GM13977 (cell line): ENCODE measurements around the gene SKIC3.

ENCODE experiments used
- DNase-seq: peaks from one replicate; pipeline ENCODE4 v3.0.0; 2012; ENCODE audit warnings: low spot score
- CTCF ChIP-seq: IDR thresholded peaks from 2 replicates; pipeline ENCODE4 v1.5.1; 2012; ENCODE audit warnings: mild to moderate bottlenecking, control low read depth; ENCODE audit not compliant: insufficient read depth; ENCODE audit errors: extremely low read depth, missing control alignments
- in situ Hi-C: fragments of 300-500 bp; cut with MboI; formaldehyde crosslinking; loops from one replicate; pipeline ENCODE4 v1.12.0; 2022; ENCODE audit warnings: low sequenced_read_pairs, low pct_unique_long_range_greater_than_20kb, mixed read lengths, inconsistent platforms; ENCODE audit not compliant: unreplicated experiment

The SKIC3 gene

DNA sequence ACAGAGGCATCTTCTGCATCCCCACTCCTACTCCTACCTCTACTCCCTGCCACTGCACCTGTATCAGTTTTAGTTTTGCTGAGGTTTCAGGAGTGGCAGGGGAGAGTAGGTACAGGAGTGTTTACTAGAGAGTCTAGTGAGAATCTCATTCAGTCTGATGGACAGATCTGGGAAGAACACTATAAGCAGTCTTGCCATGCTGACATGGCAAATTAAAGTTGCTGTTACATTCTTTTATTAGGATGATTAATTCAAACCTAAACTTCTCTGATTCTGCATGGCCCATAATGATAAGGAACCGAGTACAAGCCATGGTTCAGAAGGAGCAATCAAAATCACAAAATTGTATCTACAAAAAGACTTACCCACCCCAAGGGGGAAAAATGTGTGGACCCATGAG lies 7.5 kb upstream of the SKIC3 start:
- no peak for DNase-seq
- no peak for TF ChIP-seq CTCF

DNA sequence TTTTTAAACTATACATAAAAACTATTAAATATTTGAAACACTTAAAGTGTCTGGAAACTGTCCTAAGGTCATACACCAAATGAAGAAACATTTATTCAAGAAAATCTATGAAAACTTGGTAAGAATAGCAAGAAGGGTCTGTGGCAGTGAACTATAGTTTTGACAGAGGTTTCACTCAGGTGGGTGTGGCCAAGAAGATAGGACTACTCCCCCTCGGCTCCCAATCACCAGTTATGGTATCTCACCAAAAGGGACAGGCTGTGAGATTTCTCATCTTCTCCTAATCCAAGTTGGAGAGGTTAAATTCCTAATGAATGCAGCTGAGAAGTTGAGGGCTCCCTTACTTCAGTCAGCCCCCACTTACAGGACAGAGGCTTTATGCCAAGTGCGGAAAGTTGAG lies 3.1 kb upstream of the SKIC3 start:
- in situ Hi-C loops: no loop called here
- TF ChIP-seq CTCF: no peak
- no peak for DNase-seq

More for the DNA sequence above, 7.5 kb upstream of the SKIC3 start:
- in situ Hi-C loops: no loop called here

- in situ Hi-C loops: no loop called here
- no peak for TF ChIP-seq CTCF
- no peak for DNase-seq
These were observed 776 bp upstream of the SKIC3 start for GRCh38 chr5:95555553-95555952.

DNA sequence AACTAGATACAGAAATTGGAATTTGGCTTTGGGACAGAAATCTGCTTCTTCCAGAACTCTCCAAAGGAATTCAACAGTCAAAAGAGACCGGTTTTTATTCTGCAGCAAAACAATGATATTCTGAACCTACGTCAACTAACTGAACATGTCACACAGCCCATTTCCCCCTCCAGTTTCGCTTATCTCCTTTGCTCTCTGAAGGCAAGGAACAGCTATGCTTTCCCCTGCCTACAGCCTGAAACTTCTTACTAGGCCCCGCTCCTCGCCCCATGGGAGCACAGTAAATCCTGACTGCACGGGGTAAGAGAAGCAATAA lies 488 bp downstream of the SKIC3 start:
- no peak for DNase-seq
- TF ChIP-seq CTCF: no peak
- in situ Hi-C loops: no loop called here

GRCh38 chr5:95549030-95549429 lies 5.7 kb downstream of the SKIC3 start:
- no peak for TF ChIP-seq CTCF
- in situ Hi-C loops: no loop called here
- DNase-seq: no peak

DNA sequence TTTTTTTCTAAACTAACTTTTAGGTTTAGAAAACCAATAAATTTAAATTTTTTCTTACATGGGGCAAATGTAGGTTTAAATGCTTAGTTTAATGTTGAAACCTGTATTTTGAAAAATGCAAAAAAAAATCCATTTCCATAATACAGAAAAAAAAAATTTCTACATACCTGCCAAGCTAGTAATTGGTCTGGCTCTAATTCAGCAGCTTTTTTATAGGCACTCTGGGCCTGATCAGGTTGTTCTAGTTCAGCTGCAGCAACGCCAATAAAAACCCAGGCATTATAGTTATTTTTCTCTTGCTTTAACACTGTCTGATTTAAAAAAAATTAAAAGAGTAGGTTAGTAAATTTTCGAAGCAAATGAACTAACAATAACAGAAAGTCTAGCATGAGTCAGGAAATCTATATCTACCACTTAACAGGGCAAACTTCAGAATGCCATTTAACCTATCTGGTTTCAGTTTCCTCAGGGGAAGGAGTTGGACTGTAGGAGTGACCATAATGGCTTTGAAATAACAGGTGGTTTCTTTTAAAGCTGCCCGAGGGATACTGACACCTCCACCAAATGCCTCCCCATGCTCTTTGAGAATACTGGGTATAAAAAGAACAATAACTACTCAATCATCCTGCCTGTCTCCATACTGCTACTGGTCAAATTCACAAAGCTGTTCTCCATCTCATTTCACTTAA lies 11.6 kb downstream of the SKIC3 start:
- TF ChIP-seq CTCF: no peak
- no peak for DNase-seq
- in situ Hi-C loops: no loop called here

- DNase-seq: no peak
- TF ChIP-seq CTCF: no peak
- in situ Hi-C loops: no loop called here
These were observed 17.3 kb downstream of the SKIC3 start for GRCh38 chr5:95537501-95537900.
